ENCODE data around the gene NTM.

Gene NTM

DNA sequence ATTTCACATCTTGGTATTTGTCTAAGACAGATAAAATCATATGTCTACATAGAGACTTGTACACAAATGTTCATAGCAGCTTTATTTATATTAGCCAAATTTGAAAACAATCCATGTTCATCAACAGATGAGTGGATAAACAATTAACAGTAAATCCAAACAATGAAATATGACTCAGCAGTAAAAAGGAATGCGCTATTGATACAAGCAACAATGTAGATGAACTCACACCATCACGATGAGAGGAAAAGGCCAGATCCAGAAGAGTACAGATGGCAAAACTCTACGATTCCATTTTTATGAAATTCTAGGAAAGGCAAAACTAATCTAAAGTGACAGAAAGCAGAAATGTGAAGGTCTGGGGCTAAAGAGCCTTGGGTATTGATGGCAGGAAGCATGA lies 384.3 kb downstream of the NTM start:
- no peak for DNase-seq

GRCh38 chr11:131756479-131757110 lies 386.2 kb downstream of the NTM start:
- DNase-seq: no peak

- DNase-seq: no peak
Observed at GRCh38 chr11:131758726-131759125, 388.3 kb downstream of the NTM start.

- DNase-seq: no peak
Observed at GRCh38 chr11:131759140-131759539, 388.7 kb downstream of the NTM start.

DNA sequence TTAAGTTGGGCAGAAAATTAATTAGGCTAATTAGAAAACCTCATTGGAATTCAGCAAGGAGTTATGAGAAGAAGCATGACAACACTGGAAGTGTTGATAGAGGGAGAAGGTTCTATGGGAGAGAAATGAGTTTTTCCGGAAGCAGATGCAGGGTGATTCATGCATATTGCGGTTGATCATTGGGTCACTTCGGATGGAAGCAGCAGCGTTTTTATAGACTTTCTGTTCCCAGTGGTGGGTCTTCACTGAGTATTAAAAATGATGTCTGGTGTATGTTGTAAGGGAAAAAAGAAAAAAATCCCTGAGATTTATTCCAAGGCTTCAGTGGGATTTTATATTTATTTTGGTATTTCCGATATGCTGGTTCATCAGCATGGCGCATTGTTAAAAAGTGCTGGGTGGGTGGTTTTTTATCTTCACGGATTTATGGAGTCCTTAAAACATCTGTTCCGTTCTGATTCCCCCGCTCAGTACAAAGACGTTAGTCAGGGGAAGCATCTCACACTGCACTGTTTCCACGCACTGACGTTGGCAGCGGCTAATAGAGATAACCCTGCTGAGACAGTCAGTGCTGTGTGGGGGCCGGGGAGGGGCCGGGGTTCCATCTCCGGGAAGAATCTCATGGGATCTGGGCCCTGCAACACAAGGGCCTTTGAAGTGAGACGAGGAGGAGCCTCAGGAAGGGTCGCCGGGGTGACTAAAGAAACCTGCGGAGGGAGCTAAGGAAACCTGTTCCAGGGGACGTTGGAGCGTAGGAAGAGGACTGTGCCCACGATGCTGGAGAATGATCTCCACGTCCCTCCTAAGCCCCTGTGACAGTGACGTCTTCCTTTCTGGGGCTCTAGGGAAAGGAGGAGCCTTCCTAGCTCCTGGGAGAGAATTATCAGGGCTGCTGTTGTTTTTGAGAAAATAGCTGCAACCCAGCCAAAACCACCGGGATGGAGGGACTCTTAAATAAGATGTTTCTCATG lies 390.0 kb downstream of the NTM start:
- no peak for DNase-seq

DNA sequence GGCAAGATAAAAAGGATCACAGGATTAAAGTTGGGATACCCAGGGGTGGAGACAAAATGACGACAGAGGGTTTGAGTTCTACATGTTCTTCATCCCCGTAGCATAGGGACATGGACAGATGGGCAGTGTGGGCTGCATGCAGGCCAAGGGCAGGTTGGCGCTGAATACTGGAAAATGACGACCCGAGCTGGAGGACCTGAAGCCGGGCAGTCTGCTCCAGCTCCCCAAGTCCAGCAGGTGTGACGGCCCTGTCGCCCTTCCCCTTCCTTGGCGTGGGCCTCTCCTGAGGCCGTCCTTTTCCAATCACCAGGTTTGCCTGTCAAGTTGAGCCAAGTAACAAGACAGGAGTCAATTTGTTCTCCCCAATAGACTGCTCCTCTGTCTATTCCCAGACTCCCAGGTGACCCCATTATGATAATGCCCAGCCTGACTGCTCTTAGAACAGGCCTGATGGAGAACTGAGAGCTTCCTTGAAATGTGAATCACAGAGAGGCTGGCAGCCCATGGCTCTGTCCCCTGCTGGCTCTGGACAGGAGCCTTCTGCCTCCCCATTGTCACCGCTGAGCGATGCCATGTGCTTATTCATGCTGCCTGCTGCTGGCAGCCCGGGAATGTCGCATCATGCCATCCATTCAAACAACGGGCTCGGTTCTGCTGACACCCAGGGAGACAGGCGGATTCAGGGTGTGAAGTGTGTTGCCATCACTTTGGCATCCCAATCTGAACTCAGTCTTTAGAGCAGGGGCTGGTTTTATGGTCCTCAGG lies 392.1 kb downstream of the NTM start:
- no peak for DNase-seq

DNA sequence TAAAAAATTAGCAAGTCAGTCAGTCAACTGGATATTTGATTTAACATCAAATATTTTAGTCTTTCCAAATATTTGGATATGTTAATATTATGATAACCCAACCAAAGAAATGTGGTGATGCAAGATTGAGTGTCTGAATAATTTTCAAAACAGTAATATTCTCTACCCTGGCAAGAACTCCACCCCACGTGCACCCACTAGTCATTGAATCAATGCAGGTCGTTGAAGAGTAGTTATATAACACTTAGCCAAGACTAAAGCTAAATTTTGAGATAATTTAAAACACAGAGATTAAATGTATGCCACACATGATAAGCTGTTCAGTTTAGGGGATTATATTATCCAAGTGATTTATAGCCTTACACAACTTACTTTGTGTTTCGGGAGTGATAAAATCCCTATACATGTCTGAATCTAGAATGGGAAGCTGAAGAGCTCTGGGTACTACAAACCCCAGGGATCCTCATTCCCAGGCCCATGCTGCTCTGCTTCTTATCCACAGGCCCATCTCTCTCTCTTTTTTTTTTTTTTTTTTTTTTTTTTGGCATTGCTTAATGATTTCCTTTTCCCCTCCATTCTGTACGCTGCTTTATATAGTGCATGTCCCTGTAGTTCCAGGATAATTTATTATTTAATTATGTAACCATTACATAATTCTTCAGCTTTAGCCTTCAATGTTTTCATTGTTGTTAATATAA lies 392.9 kb downstream of the NTM start:
- DNase-seq: no peak

GRCh38 chr11:131764126-131764525 lies 393.7 kb downstream of the NTM start:
- no peak for DNase-seq

- DNase-seq: no peak
Observed at GRCh38 chr11:131764649-131765048, 394.2 kb downstream of the NTM start.

- no peak for DNase-seq
Observed at GRCh38 chr11:131766637-131767036, 396.2 kb downstream of the NTM start.

DNA sequence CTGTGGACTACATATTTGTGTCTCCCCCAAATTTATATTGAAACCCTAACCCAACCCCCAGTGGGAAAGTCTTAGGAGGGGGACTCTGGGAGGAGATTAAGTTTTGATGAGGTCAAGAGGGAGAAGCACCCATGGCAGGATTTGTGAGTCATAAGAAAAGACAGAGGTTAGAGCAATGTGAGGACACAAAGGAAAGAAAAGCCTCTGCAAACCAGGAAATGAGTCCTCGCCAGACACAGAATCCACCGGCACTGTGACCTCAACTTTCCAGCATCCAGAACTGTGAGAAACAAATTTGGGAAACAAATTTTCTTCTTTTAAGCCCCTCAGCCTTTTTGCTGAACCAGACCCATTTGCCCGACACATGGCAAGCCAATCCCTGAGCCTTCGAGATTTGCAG lies 397.0 kb downstream of the NTM start:
- no peak for DNase-seq

- DNase-seq: no peak
Observed at GRCh38 chr11:131770801-131771200, 400.4 kb downstream of the NTM start.

- no peak for DNase-seq
Observed at GRCh38 chr11:131771471-131771870, 401.1 kb downstream of the NTM start.

GRCh38 chr11:131773626-131774025 lies 403.2 kb downstream of the NTM start:
- DNase-seq: no peak

GRCh38 chr11:131776211-131776610 lies 405.8 kb downstream of the NTM start:
- no peak for DNase-seq

DNA sequence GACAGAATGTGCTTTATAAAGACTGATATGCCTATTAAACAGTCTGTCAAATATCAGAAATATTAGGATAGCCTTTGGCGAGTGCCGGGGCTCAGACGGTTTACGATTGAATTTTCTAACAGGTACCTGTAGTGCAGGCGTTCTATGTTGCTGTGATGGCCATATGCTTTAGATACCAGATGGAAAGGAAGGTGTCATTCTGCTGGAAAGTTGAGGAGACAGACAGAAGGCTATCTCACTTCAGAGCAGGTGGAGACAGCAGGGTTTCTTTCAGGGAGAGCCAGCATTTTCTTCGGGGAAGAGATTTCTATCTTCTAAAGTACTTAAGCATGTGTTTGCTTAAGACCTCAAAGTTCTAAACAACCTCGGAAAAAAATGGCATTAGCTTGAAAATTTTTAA lies 415.4 kb downstream of the NTM start:
- no peak for DNase-seq

GRCh38 chr11:131787119-131787518 lies 416.7 kb downstream of the NTM start:
- DNase-seq: no peak

DNA sequence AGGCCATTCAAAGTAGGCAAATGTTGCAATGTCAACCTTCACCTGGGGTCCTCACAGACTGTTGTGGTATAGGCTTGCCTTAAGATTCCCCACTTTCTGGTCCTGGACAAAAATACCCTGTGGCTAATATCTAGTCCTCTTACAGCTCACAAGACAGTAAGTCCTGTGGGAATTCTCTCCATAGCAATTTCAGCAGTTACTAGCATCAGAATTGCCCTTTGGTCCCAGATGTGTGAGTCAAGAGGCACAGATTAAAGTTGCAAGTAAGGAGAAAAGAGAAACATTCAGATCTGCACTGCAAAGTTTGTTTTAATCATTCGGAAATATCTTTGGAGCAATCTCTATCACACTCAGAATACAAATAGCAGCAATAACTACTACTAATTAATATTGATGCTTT lies 420.2 kb downstream of the NTM start:
- no peak for DNase-seq

- DNase-seq: no peak
Observed at GRCh38 chr11:131792243-131792642, 421.8 kb downstream of the NTM start.

DNA sequence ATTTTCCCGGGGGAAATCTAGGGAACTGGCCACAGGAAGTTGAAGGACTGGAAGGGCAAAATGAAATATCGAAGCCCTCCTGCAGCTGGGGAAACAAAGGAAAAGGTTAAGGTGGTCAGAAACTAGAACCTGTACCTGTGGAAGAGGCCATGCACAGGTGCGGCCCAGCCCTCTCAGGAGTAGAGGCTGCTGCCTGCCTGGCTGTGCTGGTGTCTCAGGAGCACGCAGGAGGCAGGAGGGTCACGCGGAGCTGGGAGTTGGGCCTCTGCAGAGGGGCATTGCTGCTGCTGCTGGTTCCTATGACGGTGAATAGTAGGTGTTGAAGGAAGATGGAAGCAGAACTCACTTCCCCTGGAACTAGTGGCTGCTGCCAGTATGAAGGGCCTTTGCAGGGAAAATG lies 425.7 kb downstream of the NTM start:
- DNase-seq: no peak

DNA sequence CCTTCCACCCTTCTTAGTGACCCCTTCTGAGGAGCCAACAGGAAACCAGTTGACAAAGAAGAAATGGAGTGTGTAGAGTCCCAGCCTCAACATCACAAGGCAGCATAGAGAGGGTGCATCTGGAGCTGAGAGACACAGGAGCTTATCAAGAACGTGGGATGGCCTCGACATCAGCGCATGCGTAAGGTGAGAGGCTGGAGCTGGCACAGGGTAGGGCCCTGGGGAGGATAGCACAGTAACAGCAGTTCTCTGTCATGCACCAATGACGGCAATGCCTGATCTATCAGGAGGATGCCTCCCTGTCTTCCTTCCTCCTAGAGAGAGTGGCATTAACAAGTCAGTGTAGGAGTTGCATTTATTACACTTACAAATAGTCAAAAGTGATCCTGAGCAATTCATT lies 426.1 kb downstream of the NTM start:
- DNase-seq: no peak

DNA sequence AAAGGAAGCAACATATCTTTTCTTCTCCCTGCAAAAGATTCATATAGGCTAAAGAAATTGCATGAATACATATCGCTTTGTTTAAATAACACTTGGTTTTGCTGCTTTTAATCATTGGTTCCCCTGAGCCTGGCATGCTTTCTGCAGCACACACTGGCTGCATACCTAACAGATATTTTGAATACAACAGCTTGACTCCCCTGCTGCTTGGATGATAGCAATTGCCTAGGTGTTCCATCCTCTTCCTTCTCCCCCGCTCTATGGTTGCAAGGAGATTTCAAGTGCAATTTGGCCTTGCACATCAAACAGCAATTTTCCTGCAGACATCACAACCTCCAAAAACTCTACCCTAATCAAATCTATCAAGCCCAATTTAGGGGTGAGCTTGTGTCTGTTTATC lies 430.0 kb downstream of the NTM start:
- no peak for DNase-seq
